IMR-90 (cell line): ENCODE data around the gene AKNA. TPM values are rescaled to one million over a fixed set of nuclear protein-coding genes. Genes with fewer than 3 reads are reported as not detected.
A peak's percentile ranks its signal among the peaks of the same experiment; 100 is the strongest.

ENCODE experiments used
- ATAC-seq: fragments of 200-7000 bp; cut with Tn5 transposase; 2 replicates; pipeline ENCODE4 v1.9.1; 2020; ENCODE audit warnings: low read depth, mild to moderate bottlenecking, moderate library complexity
- BruUV-seq: library from RNA; stranded (reverse); fragments of 400-500 nt; replicated peaks from 2 replicates; lab custom pipeline; 2021; lab: Mats Ljungman, UMichigan
- CTCF ChIA-PET: fragments of 300-600 bp; formaldehyde crosslinking; extraction: SDS; loops from one replicate; lab custom pipeline; 2021; ENCODE audit warnings: antibody characterized with exemption; lab: Yijun Ruan, JAX
- POLR2A ChIA-PET: fragments of 300-600 bp; sonication (Branson Sonifier 250); formaldehyde crosslinking; loops from one replicate; lab custom pipeline; 2022; ENCODE audit warnings: antibody characterized with exemption; ENCODE audit not compliant: unreplicated experiment; lab: Charles Lee
- DNase-seq: peaks from one replicate; pipeline ENCODE4 v3.0.0; 2013
- H2AFZ ChIP-seq: replicated peaks from 2 replicates; pipeline ENCODE3; 2013; ENCODE audit warnings: low read length, mild to moderate bottlenecking; ENCODE audit not compliant: poor library complexity
- H2AK5ac ChIP-seq: 2 replicates; pipeline ENCODE4 v1.6.1; 2013; ENCODE audit warnings: low read depth, low read length, inconsistent platforms
- H2AK9ac ChIP-seq: replicated peaks from 2 replicates; pipeline ENCODE3; 2013; ENCODE audit warnings: mild to moderate bottlenecking, low read depth, low read length, moderate library complexity; ENCODE audit not compliant: poor library complexity
- H2BK120ac ChIP-seq: 2 replicates; pipeline ENCODE4 v1.6.1; 2013; ENCODE audit warnings: low read depth, low read length, inconsistent platforms
- H2BK15ac ChIP-seq: 3 replicates; pipeline ENCODE4 v1.6.1; 2013; ENCODE audit warnings: low read depth, low read length, inconsistent platforms
- H2BK20ac ChIP-seq: 2 replicates; pipeline ENCODE4 v1.6.1; 2013; ENCODE audit warnings: low read depth, mild to moderate bottlenecking, inconsistent platforms, low read length, moderate library complexity
- H2BK5ac ChIP-seq: 2 replicates; pipeline ENCODE4 v1.6.1; 2013; ENCODE audit warnings: mild to moderate bottlenecking, low read depth, low read length, inconsistent platforms; ENCODE audit not compliant: poor library complexity, severe bottlenecking
- H3K14ac ChIP-seq: replicated peaks from 2 replicates; pipeline ENCODE4 v1.6.1; 2013; ENCODE audit warnings: low read depth, low read length, inconsistent platforms
- H3K18ac ChIP-seq: 2 replicates; pipeline ENCODE4 v1.6.1; 2013; ENCODE audit warnings: low read depth, low read length, control low read depth
- H3K23ac ChIP-seq: 2 replicates; pipeline ENCODE4 v1.6.1; 2013; ENCODE audit warnings: low read depth, low read length, inconsistent platforms
- H3K27ac ChIP-seq: 2 replicates; pipeline ENCODE4 v1.5.1; 2013; ENCODE audit warnings: mild to moderate bottlenecking, control low read depth, low read length; ENCODE audit not compliant: insufficient read depth
- H3K27me3 ChIP-seq: 2 replicates; pipeline ENCODE4 v1.6.1; 2013; ENCODE audit warnings: low read length; ENCODE audit not compliant: control insufficient read depth, insufficient read depth
- H3K36me3 ChIP-seq: 2 replicates; pipeline ENCODE4 v1.6.1; 2013; ENCODE audit warnings: low read length, mixed read lengths; ENCODE audit not compliant: control insufficient read depth, insufficient read depth
- H3K4ac ChIP-seq: 2 replicates; pipeline ENCODE4 v1.6.1; 2013; ENCODE audit warnings: low read depth, low read length, inconsistent platforms
- H3K4me1 ChIP-seq: 2 replicates; pipeline ENCODE4 v1.6.1; 2013; ENCODE audit warnings: low read length, mixed read lengths; ENCODE audit not compliant: control insufficient read depth, insufficient read depth
- H3K4me2 ChIP-seq: 2 replicates; pipeline ENCODE4 v1.6.1; 2013; ENCODE audit warnings: low read depth, mild to moderate bottlenecking, control low read depth, low read length, moderate library complexity
- H3K4me3 ChIP-seq: 2 replicates; pipeline ENCODE4 v1.5.1; 2013; ENCODE audit warnings: low read depth, mild to moderate bottlenecking, control low read depth, low read length, moderate library complexity; ENCODE audit not compliant: insufficient read depth
- H3K56ac ChIP-seq: 2 replicates; pipeline ENCODE4 v1.6.1; 2013; ENCODE audit warnings: low read length, inconsistent platforms; ENCODE audit not compliant: insufficient read depth; ENCODE audit errors: extremely low read depth
- H3K79me1 ChIP-seq, 2 experiments: 2 replicates each; pipeline ENCODE4 v1.6.1; 2013; ENCODE audit warnings: low read length in 2 of 2, inconsistent platforms in 1 of 2, low read depth in 1 of 2
- H3K9ac ChIP-seq: 2 replicates; pipeline ENCODE4 v1.6.1; 2013; ENCODE audit warnings: low read depth, low read length, control low read depth
- H3K9me1 ChIP-seq: 2 replicates; pipeline ENCODE4 v1.6.1; 2013; ENCODE audit warnings: low read length, inconsistent platforms; ENCODE audit not compliant: insufficient read depth
- H3K9me3 ChIP-seq: 2 replicates; pipeline ENCODE4 v1.6.1; 2013; ENCODE audit warnings: low read length; ENCODE audit not compliant: control insufficient read depth, insufficient read depth
- H4K20me1 ChIP-seq: 2 replicates; pipeline ENCODE4 v1.6.1; 2013; ENCODE audit warnings: low read length, inconsistent platforms; ENCODE audit not compliant: insufficient read depth
- H4K5ac ChIP-seq: 2 replicates; pipeline ENCODE4 v1.6.1; 2013; ENCODE audit warnings: mild to moderate bottlenecking, low read depth, low read length, control low read depth
- H4K8ac ChIP-seq, 2 experiments: 2 replicates each; pipeline ENCODE4 v1.6.1; 2013; ENCODE audit warnings: low read depth in 2 of 2, low read length in 2 of 2, control low read depth in 1 of 2, inconsistent platforms in 1 of 2
- H4K91ac ChIP-seq: 2 replicates; pipeline ENCODE4 v1.6.1; 2013; ENCODE audit warnings: low read depth, low read length, inconsistent platforms; ENCODE audit not compliant: insufficient read depth
- BHLHE40 ChIP-seq: fragments of 150-350 bp; IDR thresholded peaks from 2 replicates; pipeline ENCODE4 v1.6.1; 2016; ENCODE audit warnings: mild to moderate bottlenecking, low read depth, low read length
- CEBPB ChIP-seq: IDR thresholded peaks from 2 replicates; pipeline ENCODE4 v1.6.1; 2012; ENCODE audit warnings: low read depth, low read length, improper control_type of control experiment
- CHD1 ChIP-seq: IDR thresholded peaks from 2 replicates; pipeline ENCODE4 v1.6.1; 2012; ENCODE audit warnings: low read depth, low read length, improper control_type of control experiment
- CTCF ChIP-seq: conservative IDR thresholded peaks from 2 replicates; pipeline ENCODE4 v1.5.1; 2012; ENCODE audit warnings: mild to moderate bottlenecking, low read depth, low read length, improper control_type of control experiment
- ELK1 ChIP-seq: fragments of 150-350 bp; IDR thresholded peaks from 2 replicates; pipeline ENCODE4 v1.6.1; 2016; ENCODE audit warnings: low read depth, mild to moderate bottlenecking, low read length, moderate library complexity, borderline replicate concordance
- FOS ChIP-seq: fragments of 150-350 bp; IDR thresholded peaks from 2 replicates; pipeline ENCODE4 v1.6.1; 2016; ENCODE audit warnings: low read depth, low read length
- MAFK ChIP-seq: IDR thresholded peaks from 2 replicates; pipeline ENCODE4 v1.6.1; 2012; ENCODE audit warnings: low read depth, low read length, improper control_type of control experiment
- MAZ ChIP-seq: IDR thresholded peaks from 2 replicates; pipeline ENCODE4 v1.6.1; 2012; ENCODE audit warnings: low read depth, mild to moderate bottlenecking, low read length, improper control_type of control experiment, moderate library complexity, borderline replicate concordance
- MXI1 ChIP-seq: IDR thresholded peaks from 2 replicates; pipeline ENCODE4 v1.6.1; 2012; ENCODE audit warnings: low read depth, mild to moderate bottlenecking, low read length, moderate library complexity, borderline replicate concordance
- NFE2L2 ChIP-seq: fragments of 150-350 bp; IDR thresholded peaks from 2 replicates; pipeline ENCODE4 v1.6.1; 2016; ENCODE audit warnings: low read depth, mild to moderate bottlenecking, low read length
- POLR2A ChIP-seq: IDR thresholded peaks from 2 replicates; pipeline ENCODE4 v1.6.1; 2012; ENCODE audit warnings: mild to moderate bottlenecking, low read depth, low read length
- RAD21 ChIP-seq: IDR thresholded peaks from 2 replicates; pipeline ENCODE4 v1.6.1; 2012; ENCODE audit warnings: low read length, improper control_type of control experiment
- RCOR1 ChIP-seq: IDR thresholded peaks from 2 replicates; pipeline ENCODE4 v1.6.1; 2012; ENCODE audit warnings: mild to moderate bottlenecking, low read length, improper control_type of control experiment; ENCODE audit not compliant: insufficient replicate concordance
- RFX5 ChIP-seq: IDR thresholded peaks from 2 replicates; pipeline ENCODE4 v1.8.0; 2012; ENCODE audit warnings: low read depth, mild to moderate bottlenecking, low read length, moderate library complexity
- SMC3 ChIP-seq: fragments of 150-350 bp; IDR thresholded peaks from 2 replicates; pipeline ENCODE4 v1.6.1; 2016; ENCODE audit warnings: low read depth, mild to moderate bottlenecking, antibody characterized with exemption, low read length, moderate library complexity
- USF2 ChIP-seq: fragments of 150-350 bp; IDR thresholded peaks from 2 replicates; pipeline ENCODE4 v1.6.1; 2017; ENCODE audit warnings: mild to moderate bottlenecking, antibody characterized with exemption, low read length, low read depth
- WGBS, 2 experiments: methylation state at CpG; one replicate each; pipeline versions ENCODE4 v1.1.5 to v1.1.7; 2013; ENCODE audit warnings: missing lambda C conversion rate in 2 of 2; ENCODE audit not compliant: insufficient read length in 1 of 2; ENCODE audit errors: extremely low coverage in 2 of 2; 5-methylcytosine and 5-hydroxymethylcytosine counted together
- dilution Hi-C: fragments of 300-500 bp; cut with HindIII; formaldehyde crosslinking; loops from one replicate; pipeline ENCODE4 v1.14.3; 2018; ENCODE audit warnings: low sequenced_read_pairs; ENCODE audit not compliant: unreplicated experiment
- in situ Hi-C: fragments of 300-500 bp; cut with MboI; formaldehyde crosslinking; loops from 3 replicates; pipeline ENCODE4 v1.14.3; 2019; ENCODE audit warnings: low sequenced_read_pairs, inconsistent platforms, mixed read lengths
- intact Hi-C: fragments of 100-400 bp; cut with micrococcal nuclease; formaldehyde crosslinking; loops from 2 replicates; pipeline ENCODE4 v1.10.0; 2022
- polyA plus RNA-seq, 3 experiments: library from polyadenylated mRNA; depleted of rRNA; stranded (reverse); fragments of >200 nt; gene quantifications; 2 replicates each; pipeline ENCODE4 v1.2.3, GENCODE V29; 2012; ENCODE audit warnings: low replicate concordance in 1 of 3
- total RNA-seq: library from RNA; depleted of rRNA; stranded (reverse); fragments of >200 nt; gene quantifications from 2 replicates; pipeline ENCODE4 v1.2.3, GENCODE V29; 2012

AKNA gene
- total and polyA plus RNA-seq, 2 of the 4 experiments (the other 2 are of a cell fraction), result 2.7 to 7.3 TPM

GRCh38 chr9:114315723-114316363 lies 71.9 kb downstream of the AKNA start:
- Histone ChIP-seq H3K27me3 (no peaks in the 10 kb centered on the region), H3K4ac (no peak overlapping the region), H4K91ac (no peak overlapping the region), H3K23ac (no peak overlapping the region), H2AK9ac (no peak overlapping the region), H3K9me1 (peaks cover 17% of the 10 kb centered on the region; the same call in 1 of the 2 replicates), H3K4me3 (no peak overlapping the region), H3K9ac (no peak overlapping the region), H3K14ac (no peak overlapping the region), H3K79me1 (no peaks in the 10 kb centered on the region), H2BK120ac (peak overlapping the region; percentile 8; the same call in 1 of the 2 replicates), H3K36me3 (no peaks in the 10 kb centered on the region; the same call in 1 of the 2 replicates), H2BK5ac (no peak overlapping the region), H4K20me1 (no peaks in the 10 kb centered on the region), H3K18ac (no peak overlapping the region), H2AFZ (no peak overlapping the region), H3K27ac (no peak overlapping the region), H4K5ac (no peak overlapping the region), H2BK20ac (no peak overlapping the region), H3K4me2 (no peak overlapping the region), H2AK5ac (no peak overlapping the region; the same call in 1 of the 2 replicates), H3K9me3 (no peaks in the 10 kb centered on the region), H2BK15ac (no peak overlapping the region), H3K4me1 (peaks cover 7% of the 10 kb centered on the region), H4K8ac (no peak overlapping the region), H3K56ac (no peak overlapping the region)
- ChIA-PET POLR2A (no interaction called here), CTCF (no interaction called here)
- WGBS, 2 experiments, result 84% methylated on average over 3 of the region's 8 CpGs; no CpG with 5 or more reads in 1 of the 2 experiments
- DNase-seq (no peak), ATAC-seq (no peak)
- intact Hi-C loops (no loop called here), dilution Hi-C loops (no loop called here), in situ Hi-C loops (no loop called here)
- no TSS peak for BruUV-seq
- no peak for TF ChIP-seq SMC3
- TF ChIP-seq MAFK, result no peak
- TF ChIP-seq RFX5, result no peak
- TF ChIP-seq MAZ, result no peak
- no peak for TF ChIP-seq MXI1
- no peak for TF ChIP-seq USF2
- TF ChIP-seq CEBPB, result no peak
- TF ChIP-seq RCOR1, result no peak
- TF ChIP-seq POLR2A, result no peak
- no peak for TF ChIP-seq RAD21
- no peak for TF ChIP-seq CTCF
- no peak for TF ChIP-seq CHD1
- TF ChIP-seq NFE2L2, result no peak
- TF ChIP-seq BHLHE40, result no peak
- no peak for TF ChIP-seq ELK1
- TF ChIP-seq FOS, result no peak
